ENCODE results near the gene PNPLA1.

DNA sequence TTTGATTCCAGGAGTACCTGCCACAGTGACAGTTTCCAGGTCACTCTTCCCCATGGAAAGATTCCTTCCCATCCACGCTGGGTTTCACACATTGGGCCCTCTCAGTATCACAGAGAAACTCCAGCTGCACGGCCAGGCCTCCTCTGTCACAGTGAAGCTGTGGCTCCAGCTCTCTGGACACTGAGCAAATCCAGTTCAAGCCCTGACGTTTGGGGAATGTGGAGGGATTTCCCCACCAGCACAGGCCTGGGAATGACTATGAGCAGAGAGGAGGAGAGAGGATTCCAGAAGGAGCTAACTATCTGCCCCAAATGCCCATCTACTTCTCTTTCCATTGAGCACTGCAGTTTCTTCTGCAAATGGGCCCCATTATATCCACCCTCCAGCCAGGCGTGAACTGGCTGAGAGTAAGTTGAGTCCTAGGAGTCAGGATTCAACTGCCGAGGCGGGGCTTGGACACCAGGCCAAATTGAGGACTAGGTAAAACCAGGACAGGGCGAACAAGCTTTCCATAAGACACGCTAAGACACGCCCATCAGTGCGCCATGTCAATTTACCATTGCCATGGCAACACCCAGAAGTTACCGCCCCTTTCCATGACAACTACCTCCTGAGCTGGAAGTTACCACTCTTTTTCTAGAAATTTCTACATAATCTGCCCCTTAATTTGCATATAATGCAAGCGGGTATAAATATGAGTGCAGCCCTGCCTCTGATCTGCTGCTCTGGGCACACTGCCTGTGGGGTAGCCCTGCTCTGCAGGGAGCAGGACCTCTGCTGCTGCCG lies 76.0 kb downstream of the PNPLA1 start:
- TF ChIP-seq, protein P1, sequence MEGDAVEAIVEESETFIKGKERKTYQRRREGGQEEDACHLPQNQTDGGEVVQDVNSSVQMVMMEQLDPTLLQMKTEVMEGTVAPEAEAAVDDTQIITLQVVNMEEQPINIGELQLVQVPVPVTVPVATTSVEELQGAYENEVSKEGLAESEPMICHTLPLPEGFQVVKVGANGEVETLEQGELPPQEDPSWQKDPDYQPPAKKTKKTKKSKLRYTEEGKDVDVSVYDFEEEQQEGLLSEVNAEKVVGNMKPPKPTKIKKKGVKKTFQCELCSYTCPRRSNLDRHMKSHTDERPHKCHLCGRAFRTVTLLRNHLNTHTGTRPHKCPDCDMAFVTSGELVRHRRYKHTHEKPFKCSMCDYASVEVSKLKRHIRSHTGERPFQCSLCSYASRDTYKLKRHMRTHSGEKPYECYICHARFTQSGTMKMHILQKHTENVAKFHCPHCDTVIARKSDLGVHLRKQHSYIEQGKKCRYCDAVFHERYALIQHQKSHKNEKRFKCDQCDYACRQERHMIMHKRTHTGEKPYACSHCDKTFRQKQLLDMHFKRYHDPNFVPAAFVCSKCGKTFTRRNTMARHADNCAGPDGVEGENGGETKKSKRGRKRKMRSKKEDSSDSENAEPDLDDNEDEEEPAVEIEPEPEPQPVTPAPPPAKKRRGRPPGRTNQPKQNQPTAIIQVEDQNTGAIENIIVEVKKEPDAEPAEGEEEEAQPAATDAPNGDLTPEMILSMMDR (IDR thresholded peaks at IDR 0.05; ENCODE audit: low read depth, low read length, poor library complexity, severe bottlenecking), result no peak
- no peak for TF ChIP-seq EZH2phosphoT487 (IDR thresholded peaks at IDR 0.05; ENCODE audit: borderline replicate concordance, low read length)
